Lower leg skin (tissue), 3 donors: Measurements from ENCODE around the gene SPON1.

Experiments
- POLR2A ChIP-seq, 2 donors: fragments of 450-650 bp; IDR thresholded peaks; one replicate each; pipeline ENCODE4 v1.6.1; 2016 to 2017; ENCODE audit warnings: antibody characterized with exemption in 2 of 2, mild to moderate bottlenecking in 1 of 2, moderate library complexity in 1 of 2
- TF ChIP-seq, protein P1 (sequence below), 3 donors: fragments of 450-650 bp; IDR thresholded peaks; one replicate each; pipeline ENCODE4 v1.5.1; 2016; ENCODE audit warnings: antibody characterized with exemption in 3 of 3, mild to moderate bottlenecking in 3 of 3, moderate library complexity in 2 of 3

DNA sequence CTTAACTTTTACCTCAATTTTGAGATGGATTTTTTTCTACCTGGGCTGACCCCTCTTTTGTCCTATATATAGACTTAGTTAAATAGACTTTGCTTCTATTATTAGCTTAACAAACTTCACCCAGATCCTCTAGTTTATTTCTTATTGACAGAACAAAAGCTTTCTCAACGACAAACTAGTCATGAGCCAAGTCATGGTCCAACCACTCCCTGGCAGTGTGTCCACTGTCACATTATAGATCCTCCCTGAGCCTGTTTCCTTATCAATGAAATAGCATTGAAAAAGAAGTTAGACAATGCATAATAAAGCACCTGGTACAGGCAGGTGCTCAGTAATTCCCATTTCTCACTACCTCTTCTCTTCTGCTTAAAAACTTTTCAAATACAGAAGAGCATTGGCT, 155.1 kb downstream of the SPON1 start:
- TF ChIP-seq, protein P1, sequence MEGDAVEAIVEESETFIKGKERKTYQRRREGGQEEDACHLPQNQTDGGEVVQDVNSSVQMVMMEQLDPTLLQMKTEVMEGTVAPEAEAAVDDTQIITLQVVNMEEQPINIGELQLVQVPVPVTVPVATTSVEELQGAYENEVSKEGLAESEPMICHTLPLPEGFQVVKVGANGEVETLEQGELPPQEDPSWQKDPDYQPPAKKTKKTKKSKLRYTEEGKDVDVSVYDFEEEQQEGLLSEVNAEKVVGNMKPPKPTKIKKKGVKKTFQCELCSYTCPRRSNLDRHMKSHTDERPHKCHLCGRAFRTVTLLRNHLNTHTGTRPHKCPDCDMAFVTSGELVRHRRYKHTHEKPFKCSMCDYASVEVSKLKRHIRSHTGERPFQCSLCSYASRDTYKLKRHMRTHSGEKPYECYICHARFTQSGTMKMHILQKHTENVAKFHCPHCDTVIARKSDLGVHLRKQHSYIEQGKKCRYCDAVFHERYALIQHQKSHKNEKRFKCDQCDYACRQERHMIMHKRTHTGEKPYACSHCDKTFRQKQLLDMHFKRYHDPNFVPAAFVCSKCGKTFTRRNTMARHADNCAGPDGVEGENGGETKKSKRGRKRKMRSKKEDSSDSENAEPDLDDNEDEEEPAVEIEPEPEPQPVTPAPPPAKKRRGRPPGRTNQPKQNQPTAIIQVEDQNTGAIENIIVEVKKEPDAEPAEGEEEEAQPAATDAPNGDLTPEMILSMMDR (IDR thresholded peaks at IDR 0.05), result no peak
- no peak for TF ChIP-seq POLR2A (IDR thresholded peaks at IDR 0.05)
